HepG2 (cell line): ENCODE data around the gene ANKMY2.

ENCODE experiments used
- FOXK2 ChIP-seq: fragments of 450-650 bp; IDR thresholded peaks from 2 replicates; pipeline ENCODE4 v1.6.1; 2016
- JUN ChIP-seq: sonication (generic); formaldehyde crosslinking; IDR thresholded peaks from 2 replicates; pipeline ENCODE4 v1.4.0; 2020; ENCODE audit warnings: mild to moderate bottlenecking, missing genetic modification reagents
- KDM5B ChIP-seq: sonication (generic); formaldehyde crosslinking; IDR thresholded peaks from 2 replicates; pipeline ENCODE4 v1.4.0; 2020; ENCODE audit warnings: missing genetic modification reagents, mild to moderate bottlenecking, borderline replicate concordance
- MTA3 ChIP-seq: sonication (generic); formaldehyde crosslinking; IDR thresholded peaks from 2 replicates; pipeline ENCODE4 v1.4.0; 2020; ENCODE audit warnings: missing genetic modification reagents
- MYNN ChIP-seq: sonication (generic); formaldehyde crosslinking; IDR thresholded peaks from 2 replicates; pipeline ENCODE4 v1.4.0; 2020; ENCODE audit warnings: mild to moderate bottlenecking, low read depth, missing genetic modification reagents
- NBN ChIP-seq: fragments of 450-650 bp; conservative IDR thresholded peaks from 2 replicates; pipeline ENCODE4 v1.6.1; 2017
- TBL1XR1 ChIP-seq: fragments of 150-350 bp; IDR thresholded peaks from 2 replicates; pipeline ENCODE4 v1.6.1; 2014; ENCODE audit warnings: borderline replicate concordance, low read length; ENCODE audit not compliant: partially characterized antibody
- ZBTB34 ChIP-seq: sonication (generic); formaldehyde crosslinking; IDR thresholded peaks from 2 replicates; pipeline ENCODE4 v1.8.0; 2022; ENCODE audit warnings: mild to moderate bottlenecking, missing genetic modification reagents
- ZFP82 ChIP-seq: sonication (generic); formaldehyde crosslinking; IDR thresholded peaks from 2 replicates; pipeline ENCODE4 v1.5.1; 2020; ENCODE audit warnings: mild to moderate bottlenecking, missing genetic modification reagents, borderline replicate concordance
- ZNF253 ChIP-seq: sonication (generic); formaldehyde crosslinking; IDR thresholded peaks from 2 replicates; pipeline ENCODE4 v1.8.0; 2022; ENCODE audit warnings: mild to moderate bottlenecking, missing genetic modification reagents, borderline replicate concordance
- ZNF441 ChIP-seq: sonication (generic); formaldehyde crosslinking; IDR thresholded peaks from 2 replicates; pipeline ENCODE4 v1.7.0; 2021; ENCODE audit warnings: missing genetic modification reagents, borderline replicate concordance
- ZNF780A ChIP-seq: sonication (generic); formaldehyde crosslinking; IDR thresholded peaks from 2 replicates; pipeline ENCODE4 v1.8.0; 2022; ENCODE audit warnings: mild to moderate bottlenecking, missing genetic modification reagents, moderate library complexity

DNA sequence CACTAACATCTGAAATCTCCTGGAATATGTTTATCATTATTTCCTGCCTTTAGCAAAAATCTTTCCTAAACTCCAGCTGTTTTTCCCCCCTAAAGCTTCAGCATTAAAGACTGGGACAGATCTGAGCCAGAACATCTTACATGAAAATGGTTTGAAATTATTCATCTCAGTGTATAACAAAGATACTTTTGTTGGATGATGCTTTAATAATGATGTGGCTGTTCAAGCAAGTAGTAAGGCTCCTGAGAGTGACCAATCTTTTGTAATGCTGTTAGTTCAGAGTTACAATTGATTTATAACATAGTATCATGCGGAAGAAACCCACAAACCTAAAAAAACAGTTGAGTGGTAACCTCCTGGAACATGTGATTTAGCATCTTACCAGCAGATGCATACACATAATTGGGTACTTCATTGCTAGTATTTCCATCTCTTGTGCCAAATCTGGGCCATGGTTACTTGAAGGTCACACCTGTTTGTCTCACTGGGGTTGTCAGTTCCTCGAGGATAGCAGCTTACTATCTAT lies 1.9 kb upstream of the ANKMY2 start:
- TF ChIP-seq TBL1XR1 (no peak), ZBTB34 (no peak), NBN (no peak), ZNF441 (no peak), ZNF780A (CRISPR knock-in tag) (no peak), JUN (CRISPR knock-in tag) (no peak), MYNN (CRISPR knock-in tag) (no peak), MTA3 (CRISPR knock-in tag) (no peak), KDM5B (CRISPR knock-in tag) (no peak), ZFP82 (CRISPR knock-in tag) (no peak), FOXK2 (no peak), ZNF253 (CRISPR knock-in tag) (no peak)
